Astrocyte (in vitro differentiated cells and primary cell): ENCODE measurements around the gene C5orf15. TPM values are rescaled to one million over a fixed set of nuclear protein-coding genes. Genes with fewer than 3 reads are reported as not detected.

Experiments used
- DNase-seq: peaks from one replicate; pipeline ENCODE4 v3.0.0-alpha.2; 2010; ENCODE audit warnings: low read depth
- FAIRE-seq: peaks from 2 replicates; lab custom pipeline; 2011; peaks lifted over from hg19 to GRCh38; lab: Jason Lieb, UNC
- H2AFZ ChIP-seq: 2 replicates; pipeline ENCODE4 v1.6.0; 2012; ENCODE audit warnings: low read depth, low read length, inconsistent platforms
- H3K27ac ChIP-seq: 2 replicates; pipeline ENCODE4 v1.5.1; 2011; ENCODE audit warnings: low read depth, low read length, inconsistent platforms
- H3K27me3 ChIP-seq: 2 replicates; pipeline ENCODE4 v1.6.0; 2011; ENCODE audit warnings: low read length, inconsistent platforms; ENCODE audit not compliant: insufficient read depth
- H3K36me3 ChIP-seq: 2 replicates; pipeline ENCODE4 v1.5.1; 2011; ENCODE audit warnings: low read length, inconsistent platforms; ENCODE audit not compliant: insufficient read depth
- H3K4me1 ChIP-seq: 2 replicates; pipeline ENCODE4 v1.5.1; 2011; ENCODE audit warnings: low read length, inconsistent platforms; ENCODE audit not compliant: insufficient read depth
- H3K4me2 ChIP-seq: 2 replicates; pipeline ENCODE4 v1.6.0; 2012; ENCODE audit warnings: low read length, inconsistent platforms
- H3K4me3 ChIP-seq: 2 replicates; pipeline ENCODE4 v1.5.1; 2011; ENCODE audit warnings: low read depth, mild to moderate bottlenecking, low read length, inconsistent platforms; ENCODE audit not compliant: insufficient read depth
- H3K79me2 ChIP-seq: 2 replicates; pipeline ENCODE4 v1.6.0; 2012; ENCODE audit warnings: mild to moderate bottlenecking, low read length, inconsistent platforms; ENCODE audit not compliant: insufficient read depth
- H3K9ac ChIP-seq: 2 replicates; pipeline ENCODE4 v1.6.0; 2012; ENCODE audit warnings: mild to moderate bottlenecking, low read length, inconsistent platforms
- H3K9me3 ChIP-seq: 2 replicates; pipeline ENCODE4 v1.5.1; 2012; ENCODE audit warnings: low read depth, mild to moderate bottlenecking, low read length, inconsistent platforms; ENCODE audit not compliant: insufficient read depth
- H4K20me1 ChIP-seq: 2 replicates; pipeline ENCODE4 v1.6.0; 2012; ENCODE audit warnings: low read length, inconsistent platforms; ENCODE audit not compliant: insufficient read depth
- H3K27ac Mint-ChIP-seq: one replicate; pipeline ENCODE4 v1.8.0; 2021; ENCODE audit warnings: mild to moderate bottlenecking, mixed read lengths; ENCODE audit not compliant: unreplicated experiment
- H3K27me3 Mint-ChIP-seq: one replicate; pipeline ENCODE4 v1.8.0; 2021; ENCODE audit warnings: low read depth, mixed read lengths; ENCODE audit not compliant: unreplicated experiment
- H3K36me3 Mint-ChIP-seq: one replicate; pipeline ENCODE4 v1.8.0; 2021; ENCODE audit warnings: low read depth, mixed read lengths; ENCODE audit not compliant: unreplicated experiment
- H3K4me1 Mint-ChIP-seq: one replicate; pipeline ENCODE4 v1.8.0; 2021; ENCODE audit warnings: low read depth, mixed read lengths; ENCODE audit not compliant: unreplicated experiment
- H3K4me3 Mint-ChIP-seq: one replicate; pipeline ENCODE4 v1.8.0; 2021; ENCODE audit warnings: mild to moderate bottlenecking, moderate library complexity, mixed read lengths; ENCODE audit not compliant: unreplicated experiment
- H3K9me3 Mint-ChIP-seq: one replicate; pipeline ENCODE4 v1.8.0; 2021; ENCODE audit warnings: mild to moderate bottlenecking, mixed read lengths; ENCODE audit not compliant: unreplicated experiment
- EZH2 ChIP-seq: IDR thresholded peaks from 2 replicates; pipeline ENCODE4 v1.6.1; 2012; ENCODE audit warnings: mild to moderate bottlenecking, low read length, inconsistent platforms; ENCODE audit not compliant: insufficient read depth
- total RNA-seq: library from RNA; stranded (reverse); gene quantifications from 2 replicates; pipeline ENCODE4 v1.2.1, GENCODE V29; 2021
- TF ChIP-seq, protein P1 (sequence below): IDR thresholded peaks from 2 replicates; pipeline ENCODE4 v1.5.1; 2011; ENCODE audit warnings: low read depth, mild to moderate bottlenecking, inconsistent platforms, low read length, moderate library complexity; ENCODE audit not compliant: insufficient read depth

C5orf15 gene
- total RNA-seq, 1 donor from 2014 or later, result 88.8 TPM

DNA sequence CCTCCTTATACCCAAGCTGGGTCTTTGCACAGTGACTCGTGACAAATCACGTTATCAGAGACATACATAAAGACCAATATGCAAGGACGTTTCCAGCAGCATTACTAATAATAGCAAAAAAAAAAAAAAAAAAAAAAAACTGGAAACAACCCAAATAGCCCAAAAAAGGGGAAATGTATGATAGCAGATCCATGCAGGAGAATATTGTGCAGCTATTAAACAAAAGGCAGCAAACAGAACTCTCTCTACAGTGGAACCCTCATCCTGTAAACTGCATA lies 37.7 kb downstream of the C5orf15 start:
- DNase-seq, result no peak
- FAIRE-seq, result no peak
- Histone ChIP-seq H3K79me2 (no peaks in the 10 kb centered on the region), H3K4me1 (peaks cover 30% of the 10 kb centered on the region), H2AFZ (no peak overlapping the region), H4K20me1 (no peaks in the 10 kb centered on the region), H3K4me3 (no peak overlapping the region), H3K9me3 (no peaks in the 10 kb centered on the region), H3K27ac (no peak overlapping the region), H3K36me3 (no peaks in the 10 kb centered on the region), H3K4me2 (peak overlapping the region; percentile 77), H3K9ac (no peak overlapping the region), H3K27me3 (no peaks in the 10 kb centered on the region)
- Mint-ChIP-seq H3K27me3 (peaks cover 8% of the 10 kb centered on the region), H3K4me3 (no peak overlapping the region), H3K4me1 (peaks cover 13% of the 10 kb centered on the region), H3K9me3 (peaks cover 3% of the 10 kb centered on the region), H3K36me3 (no peaks in the 10 kb centered on the region), H3K27ac (no peak overlapping the region)
- TF ChIP-seq, protein P1, sequence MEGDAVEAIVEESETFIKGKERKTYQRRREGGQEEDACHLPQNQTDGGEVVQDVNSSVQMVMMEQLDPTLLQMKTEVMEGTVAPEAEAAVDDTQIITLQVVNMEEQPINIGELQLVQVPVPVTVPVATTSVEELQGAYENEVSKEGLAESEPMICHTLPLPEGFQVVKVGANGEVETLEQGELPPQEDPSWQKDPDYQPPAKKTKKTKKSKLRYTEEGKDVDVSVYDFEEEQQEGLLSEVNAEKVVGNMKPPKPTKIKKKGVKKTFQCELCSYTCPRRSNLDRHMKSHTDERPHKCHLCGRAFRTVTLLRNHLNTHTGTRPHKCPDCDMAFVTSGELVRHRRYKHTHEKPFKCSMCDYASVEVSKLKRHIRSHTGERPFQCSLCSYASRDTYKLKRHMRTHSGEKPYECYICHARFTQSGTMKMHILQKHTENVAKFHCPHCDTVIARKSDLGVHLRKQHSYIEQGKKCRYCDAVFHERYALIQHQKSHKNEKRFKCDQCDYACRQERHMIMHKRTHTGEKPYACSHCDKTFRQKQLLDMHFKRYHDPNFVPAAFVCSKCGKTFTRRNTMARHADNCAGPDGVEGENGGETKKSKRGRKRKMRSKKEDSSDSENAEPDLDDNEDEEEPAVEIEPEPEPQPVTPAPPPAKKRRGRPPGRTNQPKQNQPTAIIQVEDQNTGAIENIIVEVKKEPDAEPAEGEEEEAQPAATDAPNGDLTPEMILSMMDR, result no peak
- TF ChIP-seq EZH2, result no peak

DNA sequence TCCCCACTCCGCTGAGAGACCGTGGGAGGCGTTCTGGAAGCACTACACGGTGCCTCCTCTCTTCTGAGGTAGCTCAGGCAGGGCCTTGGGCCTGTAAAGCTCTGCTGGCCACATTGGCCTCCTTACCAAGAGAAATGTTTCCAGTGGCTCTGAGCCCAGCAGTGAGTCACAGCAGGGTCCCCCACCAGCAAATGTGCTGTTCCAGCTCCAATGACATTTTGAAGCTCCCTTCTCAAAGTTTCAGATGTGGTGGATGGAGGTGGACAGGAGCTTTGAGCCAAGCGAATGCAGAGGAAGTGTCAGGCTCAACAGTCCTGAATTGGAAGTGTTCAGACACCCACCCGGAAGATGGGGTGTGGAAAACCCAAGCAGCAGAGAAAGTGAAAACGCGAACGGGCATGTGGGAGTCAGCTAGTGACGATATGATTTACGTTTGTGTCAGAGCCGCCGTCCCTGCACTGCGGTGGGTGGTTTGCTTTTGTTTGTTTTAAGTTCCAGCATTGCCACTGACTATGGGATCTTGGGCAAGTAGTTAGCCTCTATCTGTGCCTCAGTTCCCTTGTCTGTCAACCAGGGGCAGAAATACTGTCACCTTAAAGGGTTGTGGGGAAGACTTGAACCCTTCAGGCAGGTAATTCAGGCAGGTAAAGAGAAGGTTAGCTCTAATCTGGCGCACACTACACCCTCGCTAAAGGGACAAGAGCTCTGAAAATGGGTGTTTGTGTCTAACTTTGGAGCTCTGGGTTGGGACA lies 38.2 kb downstream of the C5orf15 start:
- peaks cover 8% of the 10 kb centered on the region for H3K27me3 Mint-ChIP-seq
- Histone ChIP-seq H3K36me3 (no peaks in the 10 kb centered on the region), H2AFZ (peak overlapping the region; percentile 67), H3K9me3 (no peaks in the 10 kb centered on the region), H4K20me1 (no peaks in the 10 kb centered on the region), H3K4me2 (peak overlapping the region; percentile 77), H3K27me3 (no peaks in the 10 kb centered on the region), H3K79me2 (no peaks in the 10 kb centered on the region), H3K27ac (peak overlapping the region; percentile 60), H3K4me3 (peak overlapping the region; percentile 10), H3K4me1 (peaks cover 33% of the 10 kb centered on the region), H3K9ac (peak overlapping the region; percentile 10)
- H3K36me3 Mint-ChIP-seq, result no peaks in the 10 kb centered on the region
- TF ChIP-seq EZH2, result no peak
- TF ChIP-seq, protein P1, result no peak
- no peak for FAIRE-seq
- no peak overlapping the region for H3K27ac Mint-ChIP-seq
- DNase-seq, result peak; percentile 82
- H3K9me3 Mint-ChIP-seq, result peaks cover 3% of the 10 kb centered on the region
- peaks cover 17% of the 10 kb centered on the region for H3K4me1 Mint-ChIP-seq
- H3K4me3 Mint-ChIP-seq, result no peak overlapping the region
